GM19463 (cell line): ENCODE measurements around the gene GRM1.

ENCODE experiments used
- ATAC-seq: cut with Tn5 transposase; IDR thresholded peaks from one replicate; pipeline ENCODE4 v1.9.1; 2021; ENCODE audit warnings: mild to moderate bottlenecking, moderate library complexity; ENCODE audit not compliant: unreplicated experiment

GRM1 gene

GRCh38 chr6:146361128-146361924 lies 332.5 kb downstream of the GRM1 start:
- no peak for ATAC-seq

GRCh38 chr6:146363838-146364607 lies 335.2 kb downstream of the GRM1 start:
- ATAC-seq = no peak

DNA sequence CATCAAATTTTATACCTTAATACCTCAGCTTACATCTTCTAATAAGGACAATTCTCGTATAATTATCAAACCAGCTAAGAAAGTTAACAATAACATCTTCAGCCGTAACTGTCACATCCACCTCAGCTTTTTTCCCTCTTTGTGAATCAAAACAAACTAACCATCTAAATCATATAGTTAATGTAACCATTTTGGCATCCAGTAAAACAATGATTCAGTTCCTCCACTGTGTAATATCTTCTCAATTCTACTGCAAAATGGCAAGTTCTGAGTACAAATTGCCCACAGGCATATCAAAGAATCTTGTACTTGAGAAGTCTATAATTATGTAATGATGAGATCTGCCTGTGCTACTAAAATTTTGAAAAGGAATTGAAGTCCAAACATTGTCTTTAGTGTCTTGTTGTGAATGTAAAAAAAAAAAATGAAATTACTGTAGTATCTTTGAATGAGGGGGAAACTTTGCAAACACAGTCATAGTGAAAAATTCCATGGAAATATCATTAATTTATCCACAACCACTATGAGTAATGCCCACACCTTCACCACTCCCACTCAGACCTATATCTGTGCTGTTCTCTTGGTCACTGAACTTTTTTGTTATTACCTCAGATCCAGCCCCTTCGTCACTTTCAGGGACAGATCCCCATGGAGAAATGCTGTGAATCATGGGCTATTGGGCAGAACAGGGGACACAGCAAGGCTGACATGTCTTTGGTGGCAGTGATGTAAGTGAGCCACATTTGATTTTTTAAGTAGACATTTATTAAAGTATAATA lies 336.1 kb downstream of the GRM1 start:
- no peak for ATAC-seq

DNA sequence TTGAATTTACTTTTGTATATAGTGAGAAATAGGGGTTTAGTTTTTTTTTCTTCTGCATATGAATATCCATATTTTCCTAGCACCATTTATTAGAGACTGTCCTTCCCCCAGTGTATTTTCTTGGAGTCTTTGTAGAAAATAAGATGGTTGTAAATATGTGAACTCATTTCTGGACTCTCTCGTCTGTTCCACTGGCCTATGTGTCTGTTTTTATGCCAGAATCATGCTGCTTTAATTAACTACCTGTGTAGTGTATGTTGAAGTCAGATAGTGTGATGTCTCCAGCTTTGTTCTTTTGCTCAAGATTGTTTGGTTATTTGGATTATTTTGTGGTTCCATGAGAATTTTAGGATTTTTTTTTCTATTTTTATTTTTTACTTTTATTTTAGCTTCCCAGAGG lies 338.2 kb downstream of the GRM1 start:
- no peak for ATAC-seq

DNA sequence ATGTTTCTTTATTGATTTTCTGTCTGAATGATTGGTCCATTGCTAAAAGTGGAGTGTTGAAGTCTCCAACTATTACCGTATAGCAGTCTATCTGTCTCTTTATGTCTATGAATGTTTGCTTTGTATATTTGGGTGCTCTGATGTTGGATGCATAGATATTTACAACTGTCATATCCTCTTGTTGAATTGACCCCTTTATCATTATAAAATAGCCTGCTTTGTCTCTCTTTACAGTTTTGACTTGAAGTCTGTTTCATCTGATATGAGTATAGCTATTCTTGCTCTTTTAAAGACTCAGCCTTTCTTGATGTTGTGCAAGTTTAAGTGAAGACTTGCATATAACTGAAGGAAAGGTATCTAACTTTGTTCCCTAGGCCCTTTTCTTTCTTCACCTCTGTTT lies 341.0 kb downstream of the GRM1 start:
- ATAC-seq = no peak

GRCh38 chr6:146381486-146381885 lies 352.6 kb downstream of the GRM1 start:
- no peak for ATAC-seq

DNA sequence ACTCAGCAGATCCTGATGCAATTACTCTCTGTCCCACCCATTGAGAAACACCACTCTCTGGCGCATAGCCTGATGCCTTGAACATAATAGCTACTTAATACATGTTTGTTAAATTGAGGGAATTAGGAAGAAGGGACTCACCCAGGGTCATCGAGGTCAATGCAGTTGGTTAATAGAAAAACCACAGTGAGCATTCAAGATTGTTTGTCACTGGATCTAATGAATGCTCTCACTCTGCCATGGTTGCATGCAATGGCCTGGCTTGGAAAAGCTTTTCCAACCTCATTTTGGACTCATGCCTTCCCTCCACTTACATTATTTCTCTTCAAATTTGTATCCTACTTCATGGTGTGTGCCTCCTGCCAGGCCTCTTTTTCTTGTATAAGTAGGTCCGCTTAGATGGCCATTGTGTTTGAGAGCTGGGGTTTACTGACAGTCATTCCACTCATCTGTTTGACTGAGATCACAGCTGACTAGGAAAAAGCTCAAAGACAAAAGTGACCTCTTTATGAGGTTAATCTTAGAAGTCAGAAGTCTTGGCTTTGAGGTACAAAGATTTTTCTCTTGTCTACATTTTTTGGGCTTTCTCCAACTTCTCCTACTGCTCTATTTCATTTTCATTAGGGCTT lies 360.0 kb downstream of the GRM1 start:
- no peak for ATAC-seq

- peak; percentile 77 for ATAC-seq
Observed at GRCh38 chr6:146389740-146390139, 360.9 kb downstream of the GRM1 start.

GRCh38 chr6:146397638-146398037 lies 368.8 kb downstream of the GRM1 start:
- no peak for ATAC-seq

- ATAC-seq = no peak
Observed at GRCh38 chr6:146402476-146402875, 373.6 kb downstream of the GRM1 start.

GRCh38 chr6:146408583-146408982 lies 379.7 kb downstream of the GRM1 start:
- no peak for ATAC-seq

GRCh38 chr6:146410851-146411595 lies 382.2 kb downstream of the GRM1 start:
- ATAC-seq = no peak

- ATAC-seq = no peak
Observed at GRCh38 chr6:146419576-146419975, 390.7 kb downstream of the GRM1 start.

- ATAC-seq = no peak
Observed at GRCh38 chr6:146420255-146420654, 391.4 kb downstream of the GRM1 start.

GRCh38 chr6:146422789-146423375 lies 394.0 kb downstream of the GRM1 start:
- ATAC-seq = no peak

GRCh38 chr6:146423452-146423851 lies 394.6 kb downstream of the GRM1 start:
- ATAC-seq = no peak

- no peak for ATAC-seq
Observed at GRCh38 chr6:146426516-146426915, 397.7 kb downstream of the GRM1 start.

- ATAC-seq = no peak
Observed at GRCh38 chr6:146429831-146430230, 401.0 kb downstream of the GRM1 start.

DNA sequence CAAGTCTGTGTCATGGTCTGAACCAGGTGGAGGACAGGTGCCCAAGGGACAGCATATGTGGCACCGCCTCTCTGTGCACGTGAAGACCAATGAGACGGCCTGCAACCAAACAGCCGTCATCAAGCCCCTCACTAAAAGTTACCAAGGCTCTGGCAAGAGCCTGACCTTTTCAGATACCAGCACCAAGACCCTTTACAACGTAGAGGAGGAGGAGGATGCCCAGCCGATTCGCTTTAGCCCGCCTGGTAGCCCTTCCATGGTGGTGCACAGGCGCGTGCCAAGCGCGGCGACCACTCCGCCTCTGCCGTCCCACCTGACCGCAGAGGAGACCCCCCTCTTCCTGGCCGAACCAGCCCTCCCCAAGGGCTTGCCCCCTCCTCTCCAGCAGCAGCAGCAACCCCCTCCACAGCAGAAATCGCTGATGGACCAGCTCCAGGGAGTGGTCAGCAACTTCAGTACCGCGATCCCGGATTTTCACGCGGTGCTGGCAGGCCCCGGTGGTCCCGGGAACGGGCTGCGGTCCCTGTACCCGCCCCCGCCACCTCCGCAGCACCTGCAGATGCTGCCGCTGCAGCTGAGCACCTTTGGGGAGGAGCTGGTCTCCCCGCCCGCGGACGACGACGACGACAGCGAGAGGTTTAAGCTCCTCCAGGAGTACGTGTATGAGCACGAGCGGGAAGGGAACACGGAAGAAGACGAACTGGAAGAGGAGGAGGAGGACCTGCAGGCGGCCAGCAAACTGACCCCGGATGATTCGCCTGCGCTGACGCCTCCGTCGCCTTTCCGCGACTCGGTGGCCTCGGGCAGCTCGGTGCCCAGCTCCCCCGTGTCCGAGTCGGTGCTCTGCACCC lies 405.2 kb downstream of the GRM1 start:
- ATAC-seq = no peak
